ENCODE measurements around the gene CCDC197. TPM values are rescaled to one million over a fixed set of nuclear protein-coding genes. Genes with fewer than 3 reads are reported as not detected.
A peak's percentile ranks its signal among the peaks of the same experiment; 100 is the strongest.

The CCDC197 gene
- total RNA-seq, 2 experiments from 2014 or later: not detected

- TF ChIP-seq EZH2phosphoT487 (IDR thresholded peaks at IDR 0.05; ENCODE audit: borderline replicate concordance, low read depth, low read length): no peak
- TF ChIP-seq CTCF (conservative IDR thresholded peaks at IDR 0.05; ENCODE audit: low read length): no peak
- DNase-seq (ENCODE audit: low spot score): peak; percentile 79
- Histone ChIP-seq H4K20me1 (ENCODE audit: insufficient read depth, low read length) (no peaks in the 10 kb centered on the region), H3K9me2 (ENCODE audit: insufficient read depth, low read length) (no peaks in the 10 kb centered on the region), H3K27ac (ENCODE audit: low read depth, low read length, poor library complexity, severe bottlenecking) (peak overlapping the region; percentile 92), H3K4me2 (ENCODE audit: low read length) (peak overlapping the region; percentile 95), H3K79me2 (ENCODE audit: insufficient read depth, low read depth, low read length) (no peaks in the 10 kb centered on the region; the same call in 1 of the 2 replicates), H3K36me3 (ENCODE audit: insufficient read depth, low read length) (peaks cover 8% of the 10 kb centered on the region; the same call in 1 of the 2 replicates), H3K9me3 (ENCODE audit: low read length) (no peaks in the 10 kb centered on the region), H3K4me1 (ENCODE audit: insufficient read depth, low read length, poor library complexity, severe bottlenecking) (peaks cover 78% of the 10 kb centered on the region), H3K4me3 (ENCODE audit: low read depth, low read length, poor library complexity, severe bottlenecking) (peak overlapping the region; percentile 67), H2AFZ (ENCODE audit: low read length) (peak overlapping the region; percentile 49; the same call in 1 of the 2 replicates)
- CTCF ChIA-PET (ENCODE audit: unreplicated experiment): interaction anchor here (0.7 to 3.1 kb wide), 6 partner anchors 13 to 23 kb away, joined by 3 to 13 read pairs (median 4); no protein-coding TSS in a partner anchor
- POLR2A ChIA-PET: interaction anchor here (1.0 to 3.2 kb wide), 7 partner anchors 9 to 42 kb away, joined by 3 to 21 read pairs (median 4); partner anchors contain the start of gene CCDC197
- BruUV-seq (replicated peaks): TSS peak; percentile 84
- intact Hi-C loops (cut with micrococcal nuclease; ENCODE audit: unreplicated experiment): loop anchor here (1.0 to 10.0 kb wide), 3 partner anchors 15 to 1710 kb away; partner anchors contain the start of gene DICER1
These were observed 41.9 kb upstream of the CCDC197 start for GRCh38 chr14:93954900-93955849.

GRCh38 chr14:93955850-93956481 lies 41.1 kb upstream of the CCDC197 start:
- DNase-seq (ENCODE audit: low spot score): no peak
- H3K27ac ChIP-seq (ENCODE audit: low read depth, low read length, poor library complexity, severe bottlenecking): peak overlapping the region; percentile 92
- intact Hi-C loops (cut with micrococcal nuclease; ENCODE audit: unreplicated experiment): loop anchor here (1.0 to 10.0 kb wide), 3 partner anchors 14 to 1709 kb away; partner anchors contain the start of gene DICER1
- TF ChIP-seq CTCF (conservative IDR thresholded peaks at IDR 0.05; ENCODE audit: low read length) (0 out of 2 replicates have a peak, but pooled peaks have one; percentile 19), EZH2phosphoT487 (IDR thresholded peaks at IDR 0.05; ENCODE audit: borderline replicate concordance, low read depth, low read length) (no peak)
- ChIA-PET CTCF (ENCODE audit: unreplicated experiment) (interaction anchor here (1.1 to 3.1 kb wide), 5 partner anchors 12 to 22 kb away, joined by 3 to 13 read pairs (median 4); no protein-coding TSS in a partner anchor), POLR2A (interaction anchor here (1.2 to 3.2 kb wide), 7 partner anchors 8 to 41 kb away, joined by 3 to 21 read pairs (median 7); partner anchors contain the start of gene CCDC197)
- H3K9me2 ChIP-seq (ENCODE audit: insufficient read depth, low read length): no peaks in the 10 kb centered on the region
- BruUV-seq (replicated peaks): no TSS peak
- H3K9me3 ChIP-seq (ENCODE audit: low read length): no peaks in the 10 kb centered on the region
- H3K36me3 ChIP-seq (ENCODE audit: insufficient read depth, low read length): peaks cover 8% of the 10 kb centered on the region; the same call in 1 of the 2 replicates
- H2AFZ ChIP-seq (ENCODE audit: low read length): peak overlapping the region; percentile 49; the same call in 1 of the 2 replicates
- H3K4me3 ChIP-seq (ENCODE audit: low read depth, low read length, poor library complexity, severe bottlenecking): peak overlapping the region; percentile 67
- H3K4me1 ChIP-seq (ENCODE audit: insufficient read depth, low read length, poor library complexity, severe bottlenecking): peaks cover 86% of the 10 kb centered on the region
- H3K79me2 ChIP-seq (ENCODE audit: insufficient read depth, low read depth, low read length): no peaks in the 10 kb centered on the region; the same call in 1 of the 2 replicates
- peak overlapping the region; percentile 95 for H3K4me2 ChIP-seq (ENCODE audit: low read length)
- no peaks in the 10 kb centered on the region for H4K20me1 ChIP-seq (ENCODE audit: insufficient read depth, low read length)

Measured in OCI-LY7 (cell line).